ENCODE results near the gene ADCK1.
"Not testable (repeated sequence)": the region's sequence is repeated elsewhere in the genome, so short reads cannot be mapped to it uniquely, and the experiment has no call there.

ADCK1 gene

DNA sequence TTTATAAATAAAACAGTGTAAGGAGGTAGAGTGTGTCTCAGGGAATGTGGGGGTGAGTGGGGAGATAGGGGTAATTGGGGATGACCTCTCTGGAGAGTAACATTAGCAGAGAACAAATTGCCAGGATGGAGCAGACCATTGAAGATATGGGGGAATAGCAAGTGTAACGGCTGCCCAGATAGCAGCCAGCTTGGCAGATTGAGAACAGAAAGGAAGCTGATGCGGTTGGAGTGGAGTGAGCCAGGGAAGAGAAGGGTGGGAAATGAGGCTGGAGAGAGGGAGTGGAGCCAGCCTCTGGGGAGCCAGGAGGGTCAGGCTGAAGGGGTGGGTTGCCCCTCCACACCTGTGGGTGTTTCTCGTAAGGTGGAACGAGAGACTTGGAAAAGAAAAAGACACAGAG is 5.6 kb upstream of the ADCK1 start:
- TF ChIP-seq, protein P1, sequence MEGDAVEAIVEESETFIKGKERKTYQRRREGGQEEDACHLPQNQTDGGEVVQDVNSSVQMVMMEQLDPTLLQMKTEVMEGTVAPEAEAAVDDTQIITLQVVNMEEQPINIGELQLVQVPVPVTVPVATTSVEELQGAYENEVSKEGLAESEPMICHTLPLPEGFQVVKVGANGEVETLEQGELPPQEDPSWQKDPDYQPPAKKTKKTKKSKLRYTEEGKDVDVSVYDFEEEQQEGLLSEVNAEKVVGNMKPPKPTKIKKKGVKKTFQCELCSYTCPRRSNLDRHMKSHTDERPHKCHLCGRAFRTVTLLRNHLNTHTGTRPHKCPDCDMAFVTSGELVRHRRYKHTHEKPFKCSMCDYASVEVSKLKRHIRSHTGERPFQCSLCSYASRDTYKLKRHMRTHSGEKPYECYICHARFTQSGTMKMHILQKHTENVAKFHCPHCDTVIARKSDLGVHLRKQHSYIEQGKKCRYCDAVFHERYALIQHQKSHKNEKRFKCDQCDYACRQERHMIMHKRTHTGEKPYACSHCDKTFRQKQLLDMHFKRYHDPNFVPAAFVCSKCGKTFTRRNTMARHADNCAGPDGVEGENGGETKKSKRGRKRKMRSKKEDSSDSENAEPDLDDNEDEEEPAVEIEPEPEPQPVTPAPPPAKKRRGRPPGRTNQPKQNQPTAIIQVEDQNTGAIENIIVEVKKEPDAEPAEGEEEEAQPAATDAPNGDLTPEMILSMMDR (IDR thresholded peaks at IDR 0.05; ENCODE audit: control insufficient read depth, extremely low read depth, insufficient read depth): no peak
- no peak for DNase-seq (ENCODE audit: low read depth)
- H3K4me3 ChIP-seq (ENCODE audit: low read depth, low read length): no peak overlapping the region

DNA sequence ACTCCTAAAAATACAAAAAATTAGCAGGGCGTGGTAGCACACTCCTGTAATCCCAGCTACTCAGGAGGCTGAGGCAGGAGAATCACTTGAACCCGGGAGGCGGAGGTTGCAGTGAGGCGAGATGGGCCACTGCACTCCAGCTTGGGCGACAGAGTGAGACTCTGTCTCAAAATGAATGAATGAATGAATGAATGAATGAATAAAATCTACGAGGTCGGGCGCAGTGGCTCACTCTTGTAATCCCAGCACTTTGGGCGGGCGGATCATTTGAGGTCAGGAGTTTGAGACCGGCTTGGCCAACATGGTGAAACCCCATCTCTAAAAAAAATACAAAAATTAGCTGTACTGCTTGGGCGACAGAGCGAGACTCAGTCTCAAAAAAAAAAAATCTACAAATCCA is 453 bp upstream of the ADCK1 start:
- not testable (repeated sequence) for DNase-seq (ENCODE audit: low read depth)
- peak overlapping the region; percentile 75 for H3K4me3 ChIP-seq (ENCODE audit: low read depth, low read length)

DNA sequence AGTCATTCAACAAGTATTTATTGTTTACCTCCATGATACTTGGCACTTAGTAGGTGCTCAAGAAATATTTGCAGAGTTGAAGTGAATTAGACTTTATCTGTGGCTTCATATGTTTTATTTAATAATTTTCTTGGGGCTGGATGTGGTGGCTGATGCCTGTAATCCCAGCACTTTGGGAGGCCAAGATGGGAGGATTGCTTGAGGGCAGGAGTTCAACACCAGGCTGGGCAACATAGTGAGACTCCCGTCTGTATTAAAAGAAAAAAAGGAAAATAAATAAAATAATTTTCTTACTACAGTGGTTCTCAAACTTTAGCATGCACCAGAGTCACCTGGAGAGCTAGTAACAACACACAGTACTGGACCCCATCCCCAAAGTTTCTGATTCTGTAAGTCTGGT is 905 bp downstream of the ADCK1 start:
- TF ChIP-seq, protein P1 (IDR thresholded peaks at IDR 0.05; ENCODE audit: control insufficient read depth, extremely low read depth, insufficient read depth): no peak
- H3K4me3 ChIP-seq (ENCODE audit: low read depth, low read length): peak overlapping the region; percentile 75
- DNase-seq (ENCODE audit: low read depth): no peak

DNA sequence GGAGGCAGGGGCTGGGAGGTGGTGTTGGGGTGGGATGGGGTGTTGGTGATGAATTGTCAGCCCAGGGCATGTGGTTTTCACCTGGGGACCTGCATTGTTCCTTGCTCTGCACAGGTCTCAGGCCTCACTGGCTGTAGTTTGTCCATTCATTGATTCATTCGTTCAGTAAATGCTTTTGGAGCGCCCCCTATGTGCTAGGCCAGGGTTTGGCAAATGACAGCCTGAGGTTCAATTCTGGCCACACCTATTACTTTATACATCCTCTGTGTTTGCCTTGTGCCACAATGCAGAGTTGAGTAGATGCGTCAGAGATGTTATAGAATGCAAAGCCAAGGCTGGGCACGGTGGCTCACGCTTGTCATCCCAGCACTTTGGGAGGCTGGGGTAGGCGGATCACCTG is 4.7 kb downstream of the ADCK1 start:
- TF ChIP-seq, protein P1 (IDR thresholded peaks at IDR 0.05; ENCODE audit: control insufficient read depth, extremely low read depth, insufficient read depth): no peak
- DNase-seq (ENCODE audit: low read depth): no peak
- no peak overlapping the region for H3K4me3 ChIP-seq (ENCODE audit: low read depth, low read length)

DNA sequence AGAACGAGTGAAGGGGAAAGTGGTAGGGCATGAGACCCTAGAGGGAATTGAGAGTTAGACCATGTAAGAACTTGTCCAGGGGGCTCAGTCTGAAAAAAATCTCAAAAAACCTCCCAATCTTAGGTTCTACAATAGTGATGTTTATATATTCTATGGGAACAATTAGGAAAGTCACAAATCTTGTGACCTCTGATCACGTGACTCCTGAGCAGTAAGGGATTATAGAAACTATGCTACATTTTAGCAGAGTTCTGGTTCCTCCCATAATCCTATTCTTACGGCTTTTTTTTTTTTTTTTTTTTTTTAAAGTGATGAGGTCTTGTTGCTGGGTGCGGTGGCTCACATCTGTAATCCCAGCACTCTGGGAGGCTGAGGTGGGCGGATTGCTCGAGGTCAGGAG is 5.8 kb downstream of the ADCK1 start:
- DNase-seq (ENCODE audit: low read depth): no peak
- no peak overlapping the region for H3K4me3 ChIP-seq (ENCODE audit: low read depth, low read length)
- TF ChIP-seq, protein P1 (IDR thresholded peaks at IDR 0.05; ENCODE audit: control insufficient read depth, extremely low read depth, insufficient read depth): no peak

DNA sequence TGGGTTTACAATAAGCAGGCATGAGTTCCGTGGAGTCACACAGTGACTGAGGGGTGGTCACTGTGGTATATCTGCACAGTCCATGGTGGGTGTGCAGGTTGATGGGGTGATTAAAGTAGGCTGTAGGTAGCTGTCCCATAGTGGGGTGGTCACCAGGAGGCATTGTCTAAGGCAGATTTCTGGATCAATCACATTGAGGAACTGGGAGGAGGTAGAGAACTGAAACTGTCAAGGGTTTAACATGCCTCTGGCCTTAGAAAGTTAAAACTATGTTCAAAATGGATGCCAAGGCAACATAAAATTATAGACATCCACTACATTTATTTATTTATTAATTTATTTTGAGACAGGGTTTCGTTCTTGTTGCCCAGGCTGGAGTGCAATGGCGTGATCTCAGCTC is 8.3 kb downstream of the ADCK1 start:
- TF ChIP-seq, protein P1 (IDR thresholded peaks at IDR 0.05; ENCODE audit: control insufficient read depth, extremely low read depth, insufficient read depth): no peak
- DNase-seq (ENCODE audit: low read depth): no peak
- no peak overlapping the region for H3K4me3 ChIP-seq (ENCODE audit: low read depth, low read length)

DNA sequence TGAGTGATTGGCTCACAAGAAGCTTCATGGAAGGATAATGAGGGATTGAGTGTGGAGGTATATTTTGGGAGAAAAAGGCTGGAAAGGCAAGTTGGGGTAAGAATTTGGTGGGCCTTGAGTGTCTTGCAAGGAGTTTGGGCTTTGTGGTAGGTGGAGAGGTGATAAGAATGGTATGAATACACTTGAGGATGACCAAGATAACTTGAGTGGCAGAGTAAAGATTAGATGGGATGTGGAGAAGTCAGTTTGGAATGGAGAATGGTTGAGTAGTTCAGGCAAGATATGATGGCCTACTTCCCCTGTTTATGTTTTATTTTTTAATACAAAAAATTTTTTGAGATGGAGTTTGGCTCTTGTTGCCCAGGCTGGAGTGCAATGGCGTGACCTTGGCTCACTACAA is 9.1 kb downstream of the ADCK1 start:
- TF ChIP-seq, protein P1 (IDR thresholded peaks at IDR 0.05; ENCODE audit: control insufficient read depth, extremely low read depth, insufficient read depth): no peak
- DNase-seq (ENCODE audit: low read depth): no peak
- H3K4me3 ChIP-seq (ENCODE audit: low read depth, low read length): no peak overlapping the region

DNA sequence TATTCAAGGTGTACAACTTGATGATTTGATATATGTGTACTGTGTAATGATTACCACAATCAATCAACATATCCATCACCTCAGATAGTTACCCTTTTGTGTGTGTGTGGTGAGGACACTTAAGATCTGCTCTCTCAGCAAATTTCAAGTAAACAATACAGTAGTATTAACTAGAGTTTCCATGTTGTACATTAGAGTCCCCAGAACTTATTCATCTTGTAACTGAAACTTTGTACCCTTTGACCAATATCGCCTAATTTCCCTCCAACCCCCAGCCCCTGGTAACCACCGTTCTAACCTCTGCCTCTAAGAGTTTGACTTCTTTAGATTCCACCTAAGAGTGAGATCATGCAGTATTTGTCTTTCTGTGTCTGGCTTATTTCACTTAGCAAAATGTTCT is 12.1 kb downstream of the ADCK1 start:
- no peak for DNase-seq (ENCODE audit: low read depth)

DNA sequence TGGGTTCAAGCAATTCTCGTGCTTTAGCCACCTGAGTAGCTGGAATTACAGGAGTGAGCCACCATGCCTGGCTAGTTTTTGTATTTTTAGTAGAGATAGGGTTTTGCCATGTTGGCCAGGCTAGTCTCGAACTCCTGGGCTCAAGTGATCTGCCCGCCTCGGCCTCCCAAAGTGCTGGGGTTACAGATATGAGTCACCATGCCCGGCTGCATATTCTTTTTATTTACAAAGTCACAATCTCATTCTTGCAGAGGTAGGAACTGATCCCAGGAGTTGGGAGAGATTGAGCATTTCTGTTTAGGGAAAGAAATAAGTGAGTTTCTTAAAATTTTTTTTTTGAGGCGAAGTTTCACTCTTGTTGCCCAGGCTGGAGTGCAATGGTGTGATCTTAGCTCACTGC is 12.8 kb downstream of the ADCK1 start:
- not testable (repeated sequence) for H3K4me3 ChIP-seq (ENCODE audit: low read depth, low read length); DNase-seq (ENCODE audit: low read depth)

More for the DNA sequence above, 12.1 kb downstream of the ADCK1 start:
- H3K4me3 ChIP-seq (ENCODE audit: low read depth, low read length): no peak overlapping the region
- TF ChIP-seq, protein P1 (IDR thresholded peaks at IDR 0.05; ENCODE audit: control insufficient read depth, extremely low read depth, insufficient read depth): no peak

Data from LNCaP clone FGC (cell line).